Lung (tissue), 12 donors: ENCODE measurements around the gene PITRM1. TPM values are rescaled to one million over a fixed set of nuclear protein-coding genes. Genes with fewer than 3 reads are reported as not detected.
"Not testable (repeated sequence)": the region's sequence is repeated elsewhere in the genome, so short reads cannot be mapped to it uniquely, and the experiment has no call there.

ENCODE experiments used
- ATAC-seq: fragments of 200-7000 bp; cut with Tn5 transposase; one replicate; pipeline ENCODE4 v1.9.1; 2020; ENCODE audit warnings: moderate number of reproducible peaks; ENCODE audit not compliant: insufficient read depth, low FRiP score
- DNase-seq, 3 donors: peaks; one replicate each; pipeline ENCODE4 v3.0.0-alpha.2; 2013 to 2017
- H3K27ac ChIP-seq, 2 donors: one replicate each; pipeline ENCODE4 v1.5.1; 2013; ENCODE audit warnings: mild to moderate bottlenecking in 2 of 2, moderate library complexity in 2 of 2, control low read depth in 1 of 2, inconsistent platforms in 1 of 2, low read depth in 1 of 2, low read length in 1 of 2
- H3K27me3 ChIP-seq, 3 donors: one replicate each; pipeline ENCODE4 v1.5.1; 2013; ENCODE audit warnings: low read length in 2 of 3; ENCODE audit not compliant: control insufficient read depth in 3 of 3, insufficient read depth in 3 of 3
- H3K36me3 ChIP-seq, 4 donors: one replicate each; pipeline ENCODE4 v1.5.1; 2013; ENCODE audit warnings: low read length in 4 of 4, mild to moderate bottlenecking in 1 of 4, moderate library complexity in 1 of 4; ENCODE audit not compliant: control insufficient read depth in 4 of 4, insufficient read depth in 4 of 4
- H3K4me1 ChIP-seq, 5 donors: one replicate each; pipeline ENCODE4 v1.5.1; 2013; ENCODE audit warnings: low read length in 5 of 5, mild to moderate bottlenecking in 2 of 5, moderate library complexity in 1 of 5; ENCODE audit not compliant: control insufficient read depth in 5 of 5, insufficient read depth in 5 of 5
- H3K4me3 ChIP-seq: one replicate; pipeline ENCODE4 v1.5.1; 2013; ENCODE audit warnings: mild to moderate bottlenecking, control low read depth, moderate library complexity
- H3K9ac ChIP-seq, 2 donors: one replicate each; pipeline ENCODE4 v1.5.1; 2013; ENCODE audit warnings: low read length in 2 of 2, control low read depth in 1 of 2; ENCODE audit not compliant: insufficient read depth in 1 of 2
- H3K9me3 ChIP-seq, 4 donors: one replicate each; pipeline ENCODE4 v1.5.1; 2013; ENCODE audit warnings: low read length in 3 of 4, mild to moderate bottlenecking in 1 of 4, moderate library complexity in 1 of 4; ENCODE audit not compliant: control insufficient read depth in 4 of 4, insufficient read depth in 3 of 4
- WGBS, 2 donors: extraction: QIAGEN DNeasy Blood & Tissue Kit; methylation state at CpG; one replicate each; pipeline ENCODE4 v1.1.7; 2013; 5-methylcytosine and 5-hydroxymethylcytosine counted together
- polyA plus RNA-seq, 2 donors: library from polyadenylated mRNA; stranded (reverse); fragments of 200-250 nt; gene quantifications; one replicate each; pipeline ENCODE4 v1.2.1, GENCODE V29; 2013
- total RNA-seq, 2 donors: library from RNA; depleted of rRNA in 1 of 2; stranded (reverse); fragments of >200 nt in 1 of 2; gene quantifications; one replicate each; pipeline ENCODE4 v1.2.1, GENCODE V29; 2014 to 2021
- TF ChIP-seq, protein P1 (sequence below): IDR thresholded peaks from 2 replicates; pipeline ENCODE4 v1.5.1; 2012; ENCODE audit warnings: mild to moderate bottlenecking; ENCODE audit errors: control extremely low read depth, extremely low read depth
- donor health status: control.
- donor health status: control.
- donor health status: Bipolar disorder and iron deficiency.
- donor health status: healthy.
- donor health status: DM: yes; HTN: yes; CAD: no.

PITRM1 gene
- total and polyA plus RNA-seq, 4 donors = 46.5 to 88.5 (median 60.7) TPM

DNA sequence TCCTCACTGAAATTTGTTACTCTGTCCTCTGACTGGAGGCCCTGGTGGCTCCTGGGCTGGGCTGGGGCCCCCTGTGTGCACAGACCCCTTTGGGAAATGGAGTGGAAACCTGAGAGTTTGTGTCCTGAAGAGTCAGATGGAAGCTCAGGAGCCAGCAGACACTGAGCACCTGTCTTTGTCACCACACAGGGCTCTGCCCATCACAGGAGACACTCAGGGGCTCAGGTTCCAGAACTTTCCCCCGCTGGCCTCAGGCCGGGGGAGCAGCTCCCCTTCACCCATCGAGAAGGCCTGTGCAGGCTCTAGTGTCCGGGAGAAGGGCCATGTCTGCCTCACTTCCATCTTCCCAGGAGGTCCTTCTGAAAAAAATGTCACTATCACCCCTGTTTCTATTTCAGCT is 22.3 kb upstream of the PITRM1 start:
- WGBS, 2 donors = 92 to 96% methylated on average over 4 of the region's 4 CpGs
- Histone ChIP-seq H3K27ac (no peak overlapping the region), H3K36me3 (no peaks in the 10 kb centered on the region), H3K9me3 (no peaks in the 10 kb centered on the region), H3K27me3 (peaks cover 0 to 5% (median 0%) of the 10 kb centered on the region in 3 donors), H3K4me3 (no peak overlapping the region), H3K9ac (no peak overlapping the region), H3K4me1 (peaks cover 0 to 19% (median 4%) of the 10 kb centered on the region in 5 donors)
- TF ChIP-seq, protein P1, sequence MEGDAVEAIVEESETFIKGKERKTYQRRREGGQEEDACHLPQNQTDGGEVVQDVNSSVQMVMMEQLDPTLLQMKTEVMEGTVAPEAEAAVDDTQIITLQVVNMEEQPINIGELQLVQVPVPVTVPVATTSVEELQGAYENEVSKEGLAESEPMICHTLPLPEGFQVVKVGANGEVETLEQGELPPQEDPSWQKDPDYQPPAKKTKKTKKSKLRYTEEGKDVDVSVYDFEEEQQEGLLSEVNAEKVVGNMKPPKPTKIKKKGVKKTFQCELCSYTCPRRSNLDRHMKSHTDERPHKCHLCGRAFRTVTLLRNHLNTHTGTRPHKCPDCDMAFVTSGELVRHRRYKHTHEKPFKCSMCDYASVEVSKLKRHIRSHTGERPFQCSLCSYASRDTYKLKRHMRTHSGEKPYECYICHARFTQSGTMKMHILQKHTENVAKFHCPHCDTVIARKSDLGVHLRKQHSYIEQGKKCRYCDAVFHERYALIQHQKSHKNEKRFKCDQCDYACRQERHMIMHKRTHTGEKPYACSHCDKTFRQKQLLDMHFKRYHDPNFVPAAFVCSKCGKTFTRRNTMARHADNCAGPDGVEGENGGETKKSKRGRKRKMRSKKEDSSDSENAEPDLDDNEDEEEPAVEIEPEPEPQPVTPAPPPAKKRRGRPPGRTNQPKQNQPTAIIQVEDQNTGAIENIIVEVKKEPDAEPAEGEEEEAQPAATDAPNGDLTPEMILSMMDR = no peak
- no peak for DNase-seq
- no peak for ATAC-seq

DNA sequence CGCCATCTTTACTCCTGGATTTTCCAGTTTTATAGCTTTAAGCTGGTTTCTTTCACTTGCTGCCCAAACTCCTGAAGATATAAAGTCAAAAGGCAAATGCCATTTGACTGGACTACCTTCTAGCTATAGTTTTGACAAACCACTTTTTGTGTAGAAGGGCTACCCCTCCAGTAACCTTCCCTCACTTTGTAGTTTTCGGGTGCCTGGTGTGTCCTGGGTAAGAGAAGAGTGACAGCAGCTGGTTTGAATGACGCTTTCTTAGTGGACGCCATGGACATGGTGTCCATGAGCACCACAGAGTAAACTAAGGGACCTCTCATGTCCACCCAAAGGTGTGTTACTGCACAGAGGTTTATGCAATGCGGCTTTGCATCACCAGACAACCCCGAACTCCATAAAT is 21.2 kb upstream of the PITRM1 start:
- Histone ChIP-seq H3K36me3 (no peaks in the 10 kb centered on the region), H3K4me3 (no peak overlapping the region), H3K9me3 (no peaks in the 10 kb centered on the region), H3K4me1 (peaks cover 0 to 19% (median 4%) of the 10 kb centered on the region in 5 donors), H3K27me3 (peaks cover 0 to 3% (median 0%) of the 10 kb centered on the region in 3 donors), H3K27ac (no peak overlapping the region), H3K9ac (no peak overlapping the region)
- 94 to 96% methylated on average over 6 of the region's 6 CpGs for WGBS, 2 donors
- ATAC-seq (no peak), DNase-seq (no peak)
- TF ChIP-seq, protein P1 = no peak

DNA sequence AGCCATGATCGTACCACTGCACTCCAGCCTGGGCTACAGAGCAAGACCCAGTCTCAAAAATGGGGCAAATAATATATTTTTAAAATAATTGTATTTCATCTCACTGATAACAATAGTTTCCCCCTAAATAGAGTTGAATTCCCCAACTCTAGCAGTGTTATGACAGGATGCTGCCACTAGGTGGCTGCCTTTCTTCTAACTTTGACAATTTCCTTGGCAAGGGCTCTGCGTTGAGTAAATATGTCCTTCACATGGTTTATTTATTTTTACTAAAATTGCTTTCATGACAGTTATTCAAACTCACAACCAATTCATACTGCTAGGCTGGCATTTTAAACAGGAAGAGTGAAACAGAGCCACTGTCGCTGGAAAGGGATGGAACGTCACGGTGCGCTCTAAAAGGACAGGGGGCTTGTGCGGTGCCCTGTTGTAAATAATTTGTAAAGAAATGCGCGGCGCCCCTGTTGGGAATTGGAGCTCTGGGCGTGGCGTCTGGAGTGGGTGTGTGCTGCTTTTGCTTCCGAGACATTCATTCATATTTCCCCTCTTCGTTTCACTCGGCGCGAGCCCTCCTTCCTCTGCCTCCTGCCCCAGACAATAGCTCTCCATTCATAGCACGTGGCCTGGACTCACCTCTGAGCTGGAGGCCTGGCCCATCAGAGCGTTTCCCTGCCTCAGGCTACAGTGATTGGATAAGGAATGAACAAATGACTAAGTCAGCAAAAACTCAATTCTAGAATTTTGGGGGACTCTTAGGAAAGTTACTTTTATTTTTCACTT is 20.5 kb upstream of the PITRM1 start:
- DNase-seq (peak; percentile 71 to 91 (median 89)), ATAC-seq (peak; percentile 51)
- H3K27me3 ChIP-seq = no peaks in the 10 kb centered on the region
- no peak overlapping the region for H3K4me3 ChIP-seq
- WGBS, 2 donors = 23 to 44% methylated on average over 19 of the region's 19 CpGs
- H3K9me3 ChIP-seq = no peaks in the 10 kb centered on the region
- peak overlapping the region in 1 of 2 donors; percentile 36 for H3K9ac ChIP-seq
- no peaks in the 10 kb centered on the region for H3K36me3 ChIP-seq
- peak overlapping the region in 1 of 2 donors; percentile 49 for H3K27ac ChIP-seq
- TF ChIP-seq, protein P1 = peak; percentile 70
- H3K4me1 ChIP-seq = peaks cover 0 to 19% (median 4%) of the 10 kb centered on the region in 5 donors

DNA sequence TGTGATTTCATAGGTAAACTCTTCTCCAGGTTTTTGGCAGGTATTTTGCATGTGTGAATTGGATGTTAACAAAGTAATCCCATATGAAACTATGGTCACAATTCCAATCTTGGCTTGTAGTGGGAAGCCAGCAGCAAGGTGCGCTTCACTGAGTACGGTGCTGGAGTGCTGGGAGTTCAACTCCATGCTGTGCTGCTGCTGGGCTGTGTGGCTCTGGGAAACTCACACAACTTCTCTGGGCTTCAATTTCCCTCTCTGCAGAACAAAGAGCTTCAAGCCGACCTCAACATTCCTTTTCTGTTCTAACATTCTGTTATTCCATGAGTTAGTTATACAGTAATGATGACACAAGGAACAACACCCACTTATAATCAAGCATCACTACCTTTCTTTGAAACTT is 18.2 kb upstream of the PITRM1 start:
- 92 to 95% methylated on average over 3 of the region's 3 CpGs for WGBS, 2 donors
- no peak for ATAC-seq
- no peak for DNase-seq

DNA sequence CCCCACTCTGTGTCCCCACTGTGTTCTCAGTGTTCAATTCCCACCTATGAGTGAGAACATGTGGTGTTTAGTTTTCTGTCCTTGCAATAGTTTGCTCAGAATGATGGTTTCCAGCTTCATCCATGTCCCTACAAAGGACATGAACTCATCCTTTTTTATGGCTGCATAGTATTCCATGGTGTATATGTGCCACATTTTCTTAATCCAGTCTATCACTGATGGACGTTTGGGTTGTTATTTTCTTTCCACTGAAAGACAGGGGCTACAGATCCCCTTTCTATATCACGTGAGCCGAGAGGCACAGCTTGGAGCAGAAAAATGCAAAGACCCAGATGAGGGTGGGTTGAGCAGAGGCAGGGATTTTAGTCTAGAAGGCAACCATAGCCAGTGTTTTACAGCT is 14.6 kb upstream of the PITRM1 start:
- not testable (repeated sequence) for H3K36me3 ChIP-seq, H3K9ac ChIP-seq, ATAC-seq, H3K9me3 ChIP-seq, DNase-seq, H3K4me1 ChIP-seq, H3K27ac ChIP-seq, H3K4me3 ChIP-seq, H3K27me3 ChIP-seq
- 89 to 90% methylated on average over 3 of the region's 3 CpGs for whole genome bisulfite sequencing, 2 donors

More for the DNA sequence above, 18.2 kb upstream of the PITRM1 start:
- TF ChIP-seq, protein P1 = no peak
- Histone ChIP-seq H3K27ac (no peak overlapping the region), H3K4me3 (no peak overlapping the region), H3K36me3 (no peaks in the 10 kb centered on the region), H3K27me3 (no peaks in the 10 kb centered on the region), H3K9ac (no peak overlapping the region), H3K9me3 (no peaks in the 10 kb centered on the region), H3K4me1 (peaks cover 0 to 8% (median 0%) of the 10 kb centered on the region in 5 donors)
